ENCODE measurements around the gene DBN1. TPM values are rescaled to one million over a fixed set of nuclear protein-coding genes. Genes with fewer than 3 reads are reported as not detected.

Gene DBN1
- polyA plus RNA-seq, 1 experiment, result 164 TPM

- POLR2A ChIA-PET, result interaction anchor here (0.8 to 3.0 kb wide), 4 partner anchors 9 to 63 kb away, joined by 3 to 26 read pairs (median 4); partner anchors contain the start of gene PDLIM7
- TF ChIP-seq CTCF (IDR thresholded peaks at IDR 0.05; ENCODE audit: low read depth, low read length), result no peak
- H3K27ac ChIP-seq (ENCODE audit: low read depth, low read length), result no peak overlapping the region
- CTCF ChIA-PET, result interaction anchor here (0.9 to 15.6 kb wide), 15 partner anchors 10 to 137 kb away, joined by 3 to 205 read pairs (median 4); partner anchors contain the start of gene PFN3
- H3K27me3 ChIP-seq (ENCODE audit: control insufficient read depth, insufficient read depth, low read length), result no peaks in the 10 kb centered on the region
- DNase-seq (ENCODE audit: low read depth, low spot score), result no peak
- H3K9me3 ChIP-seq (ENCODE audit: control insufficient read depth, insufficient read depth, low read length), result no peaks in the 10 kb centered on the region
- no peak overlapping the region for H3K4me3 ChIP-seq (ENCODE audit: low read depth, low read length)
Observed at GRCh38 chr5:177452688-177453638, 20.5 kb downstream of the DBN1 start.

- TF ChIP-seq CTCF (IDR thresholded peaks at IDR 0.05; ENCODE audit: low read depth, low read length), result no peak
- Histone ChIP-seq H3K27me3 (ENCODE audit: control insufficient read depth, insufficient read depth, low read length) (no peaks in the 10 kb centered on the region), H3K4me3 (ENCODE audit: low read depth, low read length) (no peak overlapping the region), H3K9me3 (ENCODE audit: control insufficient read depth, insufficient read depth, low read length) (no peaks in the 10 kb centered on the region), H3K27ac (ENCODE audit: low read depth, low read length) (no peak overlapping the region)
- POLR2A ChIA-PET, result interaction anchor here (0.6 to 0.9 kb wide), 3 partner anchors 39 to 58 kb away, joined by 3 read pairs; no protein-coding TSS in a partner anchor
- CTCF ChIA-PET, result interaction anchor here (6.6 to 15.6 kb wide), 2 partner anchors 48 to 61 kb away, joined by 90 to 205 read pairs; partner anchors contain the start of gene PFN3
- no peak for DNase-seq (ENCODE audit: low read depth, low spot score)
Observed at GRCh38 chr5:177450667-177451424, 22.6 kb downstream of the DBN1 start.

GRCh38 chr5:177449140-177450061 is 24.0 kb downstream of the DBN1 start:
- POLR2A ChIA-PET, result interaction anchor here (0.6 to 2.8 kb wide), 2 partner anchors 16 to 59 kb away, joined by 4 to 12 read pairs; no protein-coding TSS in a partner anchor
- Histone ChIP-seq H3K9me3 (ENCODE audit: control insufficient read depth, insufficient read depth, low read length) (no peaks in the 10 kb centered on the region), H3K27me3 (ENCODE audit: control insufficient read depth, insufficient read depth, low read length) (no peaks in the 10 kb centered on the region), H3K4me3 (ENCODE audit: low read depth, low read length) (no peak overlapping the region), H3K27ac (ENCODE audit: low read depth, low read length) (no peak overlapping the region)
- CTCF ChIA-PET, result interaction anchor here (1.5 to 15.6 kb wide), 6 partner anchors 8 to 140 kb away, joined by 4 to 205 read pairs (median 18); partner anchors contain the start of gene PFN3
- DNase-seq (ENCODE audit: low read depth, low spot score), result no peak
- no peak for TF ChIP-seq CTCF (IDR thresholded peaks at IDR 0.05; ENCODE audit: low read depth, low read length)

- TF ChIP-seq CTCF (IDR thresholded peaks at IDR 0.05; ENCODE audit: low read depth, low read length), result no peak
- Histone ChIP-seq H3K9me3 (ENCODE audit: control insufficient read depth, insufficient read depth, low read length) (no peaks in the 10 kb centered on the region), H3K27ac (ENCODE audit: low read depth, low read length) (no peak overlapping the region), H3K4me3 (ENCODE audit: low read depth, low read length) (no peak overlapping the region), H3K27me3 (ENCODE audit: control insufficient read depth, insufficient read depth, low read length) (no peaks in the 10 kb centered on the region)
- DNase-seq (ENCODE audit: low read depth, low spot score), result no peak
- POLR2A ChIA-PET, result interaction anchor here (1.1 to 2.8 kb wide), 4 partner anchors 9 to 58 kb away, joined by 3 to 12 read pairs (median 6); partner anchors contain the start of gene GRK6
- CTCF ChIA-PET, result interaction anchor here (0.7 to 15.6 kb wide), 8 partner anchors 9 to 139 kb away, joined by 3 to 205 read pairs (median 6); no protein-coding TSS in a partner anchor
Observed at GRCh38 chr5:177448244-177448950, 25.0 kb downstream of the DBN1 start.
